ENCODE measurements around the gene MAL. TPM values are rescaled to one million over a fixed set of nuclear protein-coding genes. Genes with fewer than 3 reads are reported as not detected.

Gene MAL
- polyA plus RNA-seq, 4 donors = 314 to 402 (median 338) TPM

- no peak for DNase-seq (ENCODE audit: low read depth in 4 of 4, low spot score in 3 of 4)
Observed at GRCh38 chr2:95014126-95014708, 11.3 kb upstream of the MAL start.

- no peak for DNase-seq (ENCODE audit: low read depth in 4 of 4, low spot score in 3 of 4)
Observed at GRCh38 chr2:95015261-95015912, 10.1 kb upstream of the MAL start.

GRCh38 chr2:95016616-95017015 lies 8.9 kb upstream of the MAL start:
- no peak for DNase-seq (ENCODE audit: low read depth in 4 of 4, low spot score in 3 of 4)

GRCh38 chr2:95017071-95017501 lies 8.4 kb upstream of the MAL start:
- no peak for DNase-seq (ENCODE audit: low read depth in 4 of 4, low spot score in 3 of 4)

- DNase-seq (ENCODE audit: low read depth in 4 of 4, low spot score in 3 of 4) = no peak
Observed at GRCh38 chr2:95017836-95018235, 7.7 kb upstream of the MAL start.

- DNase-seq (ENCODE audit: low read depth in 4 of 4, low spot score in 3 of 4) = no peak
Observed at GRCh38 chr2:95018301-95018700, 7.2 kb upstream of the MAL start.

GRCh38 chr2:95018861-95019550 lies 6.5 kb upstream of the MAL start:
- no peak for DNase-seq (ENCODE audit: low read depth in 4 of 4, low spot score in 3 of 4)

- DNase-seq (ENCODE audit: low read depth in 4 of 4, low spot score in 3 of 4) = no peak
Observed at GRCh38 chr2:95019572-95019971, 5.9 kb upstream of the MAL start.

GRCh38 chr2:95020275-95021022 lies 5.1 kb upstream of the MAL start:
- no peak for DNase-seq (ENCODE audit: low read depth in 4 of 4, low spot score in 3 of 4)

- DNase-seq (ENCODE audit: low read depth in 4 of 4, low spot score in 3 of 4) = no peak
Observed at GRCh38 chr2:95021023-95021416, 4.5 kb upstream of the MAL start.

- no peak for DNase-seq (ENCODE audit: low read depth in 4 of 4, low spot score in 3 of 4)
Observed at GRCh38 chr2:95021847-95022246, 3.7 kb upstream of the MAL start.

- DNase-seq (ENCODE audit: low read depth in 4 of 4, low spot score in 3 of 4) = peak in 1 of 4 donors; percentile 74
Observed at GRCh38 chr2:95022309-95023221, 2.9 kb upstream of the MAL start.

GRCh38 chr2:95023222-95023597 lies 2.3 kb upstream of the MAL start:
- no peak for DNase-seq (ENCODE audit: low read depth in 4 of 4, low spot score in 3 of 4)

- DNase-seq (ENCODE audit: low read depth in 4 of 4, low spot score in 3 of 4) = no peak
Observed at GRCh38 chr2:95024371-95024770, 1.1 kb upstream of the MAL start.

- no peak for DNase-seq (ENCODE audit: low read depth in 4 of 4, low spot score in 3 of 4)
Observed at GRCh38 chr2:95024960-95025405, 525 bp upstream of the MAL start.

GRCh38 chr2:95026471-95027368 lies 1.2 kb downstream of the MAL start:
- DNase-seq (ENCODE audit: low read depth in 4 of 4, low spot score in 3 of 4) = no peak

GRCh38 chr2:95027369-95027720 lies 1.8 kb downstream of the MAL start:
- DNase-seq (ENCODE audit: low read depth in 4 of 4, low spot score in 3 of 4) = no peak

GRCh38 chr2:95029898-95030341 lies 4.4 kb downstream of the MAL start:
- DNase-seq (ENCODE audit: low read depth in 4 of 4, low spot score in 3 of 4) = no peak

GRCh38 chr2:95030496-95030895 lies 5.0 kb downstream of the MAL start:
- no peak for DNase-seq (ENCODE audit: low read depth in 4 of 4, low spot score in 3 of 4)
